ENCODE measurements around the gene GREB1L.

Gene GREB1L

DNA sequence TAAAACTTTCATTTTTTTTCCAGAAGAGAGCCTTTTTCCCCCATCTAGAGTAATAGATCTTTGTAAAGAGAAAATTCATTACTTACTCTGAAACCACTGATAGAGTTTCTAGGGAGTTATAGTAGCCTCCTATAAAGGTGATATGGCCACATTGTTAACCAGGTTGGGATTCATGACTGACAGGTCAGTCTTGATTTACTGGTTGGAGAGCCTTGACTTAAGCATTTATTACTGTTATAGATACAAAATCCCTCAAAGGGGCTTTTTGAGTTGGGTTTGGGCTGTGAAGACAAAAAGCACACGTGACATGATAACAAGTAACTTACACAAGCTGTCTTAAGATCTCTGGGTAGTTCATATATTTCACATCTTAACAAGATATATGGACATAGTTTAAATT, 141.0 kb downstream of the GREB1L start:
- no peak for DNase-seq

- no peak for DNase-seq
These were observed 144.7 kb downstream of the GREB1L start for GRCh38 chr18:21386523-21387240.

DNA sequence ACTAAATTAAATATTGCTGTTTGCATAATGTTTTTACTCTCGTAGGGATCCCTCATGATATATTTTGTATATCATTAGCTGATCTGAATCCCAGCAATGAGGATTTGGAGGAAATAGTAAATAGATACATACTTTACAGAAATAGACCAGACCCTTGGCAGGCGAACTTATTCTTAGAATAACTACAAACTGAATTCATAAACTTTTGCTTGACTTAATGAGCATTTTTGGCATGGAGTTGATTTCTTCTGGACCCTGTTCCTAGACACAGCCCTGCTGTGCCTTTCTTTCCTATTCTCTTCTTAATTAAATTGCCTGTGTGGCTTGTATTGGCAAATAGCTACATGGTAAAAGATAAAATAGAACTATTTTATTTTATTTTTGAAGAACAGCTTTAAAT, 145.9 kb downstream of the GREB1L start:
- DNase-seq = no peak

- no peak for DNase-seq
These were observed 147.3 kb downstream of the GREB1L start for GRCh38 chr18:21389283-21389682.

- DNase-seq = no peak
These were observed 147.9 kb downstream of the GREB1L start for GRCh38 chr18:21389903-21390302.

GRCh38 chr18:21391074-21391673, 149.1 kb downstream of the GREB1L start:
- peak; percentile 57 for DNase-seq

DNA sequence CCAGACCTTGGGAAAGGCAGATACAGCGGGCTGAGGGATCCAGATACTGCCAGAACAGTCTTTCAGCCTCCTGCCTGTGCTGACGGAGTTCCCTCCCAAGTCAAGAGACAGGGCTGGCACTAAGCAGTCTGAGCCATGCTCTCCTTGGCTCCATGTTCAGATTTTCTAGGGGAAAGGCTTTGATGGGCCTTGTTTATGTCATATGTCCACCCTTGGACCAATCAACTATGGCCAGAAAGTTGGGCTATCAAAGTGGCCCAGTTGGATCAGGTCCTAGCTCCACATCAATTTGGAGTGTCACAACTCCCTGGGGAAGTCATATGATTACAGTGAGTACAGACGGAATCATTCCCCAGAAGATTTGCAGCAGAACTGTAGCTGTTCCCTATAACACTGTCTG, 152.0 kb downstream of the GREB1L start:
- DNase-seq = no peak

GRCh38 chr18:21398121-21398520, 156.1 kb downstream of the GREB1L start:
- no peak for DNase-seq

- DNase-seq = no peak
These were observed 160.2 kb downstream of the GREB1L start for GRCh38 chr18:21402272-21402671.

GRCh38 chr18:21404426-21404825, 162.4 kb downstream of the GREB1L start:
- peak; percentile 75 for DNase-seq

DNA sequence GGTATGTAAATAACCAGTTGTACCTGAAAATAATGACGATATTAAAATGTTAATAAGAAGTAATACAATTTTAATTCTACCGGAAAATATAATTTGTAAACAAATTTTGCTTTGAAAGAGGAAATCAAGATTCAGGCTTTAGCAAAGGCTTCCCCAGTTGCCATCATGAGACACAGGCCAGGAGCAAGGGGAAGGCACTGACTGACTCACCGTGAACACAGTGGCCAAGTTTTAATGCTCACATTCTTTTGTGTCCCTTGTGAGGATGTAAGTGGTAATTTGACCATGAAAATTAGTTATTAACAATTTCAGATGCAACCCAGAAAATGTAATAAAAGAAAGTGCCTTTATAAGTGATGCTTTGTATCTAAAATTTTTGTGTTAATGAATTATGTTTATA, 164.1 kb downstream of the GREB1L start:
- DNase-seq = no peak

- DNase-seq = no peak
These were observed 166.6 kb downstream of the GREB1L start for GRCh38 chr18:21408681-21409080.

DNA sequence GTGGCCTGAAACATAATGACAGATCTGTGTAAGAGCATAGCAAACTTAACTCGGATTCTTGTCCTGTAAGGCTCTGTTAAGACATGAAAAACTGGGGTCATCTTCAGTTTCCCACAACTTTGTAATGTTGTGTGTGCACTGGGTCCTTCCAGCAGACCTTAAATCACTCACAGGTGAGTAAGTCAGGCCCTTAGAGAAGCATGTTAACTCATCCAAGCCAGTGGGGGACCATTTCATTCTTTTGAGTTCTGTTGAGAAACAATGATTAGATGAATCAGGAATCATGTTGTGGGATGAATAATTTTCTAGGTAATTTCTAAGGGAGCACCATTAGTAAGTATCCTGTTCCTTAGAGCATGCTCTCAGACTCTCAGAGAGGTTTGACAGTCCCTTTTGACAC, 191.4 kb downstream of the GREB1L start:
- no peak for DNase-seq

DNA sequence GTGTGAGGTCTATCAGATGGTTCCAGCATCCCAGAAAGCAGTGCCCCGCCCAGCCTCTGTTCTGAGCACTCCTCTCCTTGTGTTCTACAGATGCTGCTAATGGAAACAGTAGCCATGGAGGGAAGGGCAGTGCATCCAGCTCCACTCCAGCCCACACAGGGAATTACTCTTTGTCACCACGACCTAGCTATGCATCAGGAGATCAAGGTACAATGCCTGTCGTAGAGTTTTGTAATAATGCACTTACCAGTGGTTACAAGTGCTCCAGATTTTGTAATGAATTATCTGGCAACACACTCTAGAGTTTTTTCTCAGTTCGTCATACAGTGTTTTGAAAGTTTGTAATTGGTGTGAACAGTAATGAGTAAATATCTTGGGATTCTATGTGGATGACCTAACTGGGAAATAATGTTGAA, 197.4 kb downstream of the GREB1L start:
- peak; percentile 64 for DNase-seq

DNA sequence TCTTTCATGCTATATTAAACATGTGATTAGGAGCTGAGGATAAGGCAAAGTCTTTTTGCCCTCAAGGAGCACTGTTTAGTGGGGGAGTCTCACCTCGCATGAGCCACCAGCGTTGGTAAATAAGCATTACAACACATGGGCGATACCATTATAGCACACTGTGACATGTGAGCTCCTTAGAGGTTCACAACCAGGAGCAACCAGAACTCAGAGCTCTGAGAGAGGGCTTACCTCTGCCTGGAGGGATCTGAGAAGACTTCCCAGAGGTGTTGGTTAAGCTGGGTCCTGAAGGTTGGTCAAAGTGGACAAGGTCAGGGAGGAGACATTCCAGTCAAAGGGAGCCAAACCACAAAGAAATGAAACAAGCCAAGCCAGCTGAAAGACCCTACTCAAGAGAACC, 199.6 kb downstream of the GREB1L start:
- DNase-seq = peak; percentile 59

- no peak for DNase-seq
These were observed 201.9 kb downstream of the GREB1L start for GRCh38 chr18:21443776-21444464.

GRCh38 chr18:21444465-21445212, 202.6 kb downstream of the GREB1L start:
- peak; percentile 63 for DNase-seq

GRCh38 chr18:21448299-21448698, 206.3 kb downstream of the GREB1L start:
- DNase-seq = peak; percentile 75

DNA sequence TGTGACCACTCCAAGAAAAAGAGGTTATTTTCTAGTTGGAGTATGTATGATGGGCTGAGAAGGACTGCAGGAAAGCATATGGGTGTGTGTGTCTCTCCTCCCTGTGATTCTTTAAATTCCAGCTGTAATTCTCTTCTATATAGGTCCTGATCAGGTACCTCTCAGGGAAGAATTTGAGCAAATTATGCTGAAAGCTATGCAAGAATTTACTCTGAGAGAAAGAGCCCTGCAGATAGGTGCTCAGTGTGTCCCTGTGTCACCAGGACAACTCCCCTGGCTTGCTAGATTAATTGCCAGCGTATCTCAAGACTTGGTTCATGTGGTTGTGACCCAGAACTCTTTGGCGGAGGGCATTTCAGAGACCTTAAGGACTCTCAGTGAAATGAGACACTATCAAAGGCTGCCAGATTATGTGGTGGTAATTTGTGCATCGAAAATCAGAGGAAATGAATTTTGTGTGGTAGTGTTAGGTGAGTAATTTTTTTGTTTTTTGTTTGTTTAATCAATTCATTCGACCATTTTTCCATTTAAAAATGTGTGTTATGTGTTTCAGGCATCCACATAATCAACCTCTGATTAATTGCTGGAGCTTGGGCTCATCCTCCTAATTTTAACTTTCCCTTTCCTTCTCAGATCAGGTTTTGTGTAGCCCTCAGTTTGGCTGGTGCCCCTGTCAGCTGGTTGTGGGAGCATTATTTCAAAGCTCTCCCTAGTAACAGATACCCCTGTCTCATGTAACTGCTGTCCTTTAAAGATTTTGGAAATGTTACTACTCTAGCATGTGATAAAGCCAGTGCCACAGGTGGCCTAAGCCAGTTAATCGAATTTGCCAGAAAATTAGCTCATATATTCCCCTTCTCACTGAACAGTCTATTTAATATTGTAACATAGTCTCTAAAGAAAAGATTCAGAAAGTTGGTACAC, 207.6 kb downstream of the GREB1L start:
- DNase-seq = no peak

- DNase-seq = no peak
These were observed 208.5 kb downstream of the GREB1L start for GRCh38 chr18:21450503-21450902.

- no peak for DNase-seq
These were observed 208.9 kb downstream of the GREB1L start for GRCh38 chr18:21450913-21451312.

DNA sequence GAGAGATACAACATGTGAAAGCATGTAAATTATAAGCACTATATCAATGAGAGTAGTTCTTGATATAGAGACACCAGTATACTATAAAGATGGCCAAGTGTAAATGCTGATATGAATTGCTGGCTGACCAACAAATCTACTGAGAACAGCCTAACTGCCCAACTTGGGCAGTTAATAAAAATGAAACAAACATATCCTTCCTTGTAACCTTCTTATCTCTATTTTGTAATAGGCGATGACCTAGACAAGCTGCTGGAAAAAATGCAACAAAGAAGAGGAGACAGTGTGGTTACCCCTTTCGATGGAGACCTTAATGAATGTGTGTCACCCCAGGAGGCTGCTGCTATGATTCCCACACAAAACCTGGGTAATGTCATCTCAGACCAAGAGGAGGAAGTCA, 209.8 kb downstream of the GREB1L start:
- DNase-seq = peak; percentile 76
